GM23338 (cell line): ENCODE results near the gene ACAD9.

Source experiments
- CREB1 ChIP-seq: fragments of 250-450 bp; sonication (Bioruptor Pico); IDR thresholded peaks from 2 replicates; pipeline ENCODE4 v1.5.0; 2020; ENCODE audit warnings: low read depth, mild to moderate bottlenecking, moderate library complexity
- EZH2 ChIP-seq: fragments of 200-600 bp; sonication (generic); IDR thresholded peaks from one replicate; pipeline ENCODE4 v1.8.0; 2017; ENCODE audit warnings: antibody characterized with exemption, mild to moderate bottlenecking, low read depth; ENCODE audit not compliant: unreplicated experiment
- EZH2phosphoT487 ChIP-seq: fragments of 200-600 bp; sonication (generic); IDR thresholded peaks from one replicate; pipeline ENCODE4 v1.8.1; 2018; ENCODE audit warnings: antibody characterized with exemption; ENCODE audit not compliant: unreplicated experiment
- JUNB ChIP-seq: IDR thresholded peaks from one replicate; pipeline ENCODE4 v1.6.1; 2016; ENCODE audit warnings: antibody characterized with exemption; ENCODE audit not compliant: unreplicated experiment
- POLR2AphosphoS5 ChIP-seq: IDR thresholded peaks from 2 replicates; pipeline ENCODE4 v1.6.1; 2016; ENCODE audit warnings: antibody characterized with exemption, low read depth
- ZNF114 ChIP-seq: fragments of 250-450 bp; sonication (Bioruptor Pico); IDR thresholded peaks from 2 replicates; pipeline ENCODE4 v1.5.0; 2020; ENCODE audit warnings: mild to moderate bottlenecking, moderate library complexity
- TF ChIP-seq, protein P1 (sequence below), 2 experiments: fragments of 200-600 bp in 1 of 2; sonication (generic) in 1 of 2; conservative IDR thresholded peaks; 2 replicates each; pipeline versions ENCODE4 v1.5.1 to v1.6.1; 2016 to 2017; ENCODE audit warnings: antibody characterized with exemption in 2 of 2, low read depth in 2 of 2, mild to moderate bottlenecking in 2 of 2, moderate library complexity in 1 of 2
- TF ChIP-seq, protein P2 (sequence below): IDR thresholded peaks from one replicate; pipeline ENCODE4 v1.6.1; 2018; ENCODE audit warnings: antibody characterized with exemption; ENCODE audit not compliant: unreplicated experiment

DNA sequence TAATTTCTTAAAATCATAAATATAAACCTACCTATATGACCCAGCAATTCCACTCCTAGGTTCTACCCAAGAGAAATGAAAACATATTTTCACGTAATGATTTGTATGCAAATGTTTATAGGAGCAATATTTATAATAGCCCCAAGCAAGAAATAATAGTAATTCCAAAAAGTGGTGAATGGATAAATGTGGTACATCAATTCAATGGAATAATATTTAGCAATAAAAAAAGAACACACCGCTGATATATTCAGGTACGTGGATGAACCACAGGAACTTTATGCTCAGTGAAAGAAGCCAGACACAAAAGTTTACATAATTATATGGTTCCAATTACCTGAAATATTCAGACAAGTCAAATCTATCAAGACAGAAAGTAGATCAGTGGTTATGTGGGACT is 49.9 kb downstream of the ACAD9 start:
- TF ChIP-seq, protein P1, sequence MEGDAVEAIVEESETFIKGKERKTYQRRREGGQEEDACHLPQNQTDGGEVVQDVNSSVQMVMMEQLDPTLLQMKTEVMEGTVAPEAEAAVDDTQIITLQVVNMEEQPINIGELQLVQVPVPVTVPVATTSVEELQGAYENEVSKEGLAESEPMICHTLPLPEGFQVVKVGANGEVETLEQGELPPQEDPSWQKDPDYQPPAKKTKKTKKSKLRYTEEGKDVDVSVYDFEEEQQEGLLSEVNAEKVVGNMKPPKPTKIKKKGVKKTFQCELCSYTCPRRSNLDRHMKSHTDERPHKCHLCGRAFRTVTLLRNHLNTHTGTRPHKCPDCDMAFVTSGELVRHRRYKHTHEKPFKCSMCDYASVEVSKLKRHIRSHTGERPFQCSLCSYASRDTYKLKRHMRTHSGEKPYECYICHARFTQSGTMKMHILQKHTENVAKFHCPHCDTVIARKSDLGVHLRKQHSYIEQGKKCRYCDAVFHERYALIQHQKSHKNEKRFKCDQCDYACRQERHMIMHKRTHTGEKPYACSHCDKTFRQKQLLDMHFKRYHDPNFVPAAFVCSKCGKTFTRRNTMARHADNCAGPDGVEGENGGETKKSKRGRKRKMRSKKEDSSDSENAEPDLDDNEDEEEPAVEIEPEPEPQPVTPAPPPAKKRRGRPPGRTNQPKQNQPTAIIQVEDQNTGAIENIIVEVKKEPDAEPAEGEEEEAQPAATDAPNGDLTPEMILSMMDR (conservative IDR thresholded peaks at IDR 0.05; ENCODE audit: low read depth in 2 of 2) = no peak
- TF ChIP-seq POLR2AphosphoS5 = no peak
- TF ChIP-seq EZH2phosphoT487 = no peak
- TF ChIP-seq, protein P2, sequence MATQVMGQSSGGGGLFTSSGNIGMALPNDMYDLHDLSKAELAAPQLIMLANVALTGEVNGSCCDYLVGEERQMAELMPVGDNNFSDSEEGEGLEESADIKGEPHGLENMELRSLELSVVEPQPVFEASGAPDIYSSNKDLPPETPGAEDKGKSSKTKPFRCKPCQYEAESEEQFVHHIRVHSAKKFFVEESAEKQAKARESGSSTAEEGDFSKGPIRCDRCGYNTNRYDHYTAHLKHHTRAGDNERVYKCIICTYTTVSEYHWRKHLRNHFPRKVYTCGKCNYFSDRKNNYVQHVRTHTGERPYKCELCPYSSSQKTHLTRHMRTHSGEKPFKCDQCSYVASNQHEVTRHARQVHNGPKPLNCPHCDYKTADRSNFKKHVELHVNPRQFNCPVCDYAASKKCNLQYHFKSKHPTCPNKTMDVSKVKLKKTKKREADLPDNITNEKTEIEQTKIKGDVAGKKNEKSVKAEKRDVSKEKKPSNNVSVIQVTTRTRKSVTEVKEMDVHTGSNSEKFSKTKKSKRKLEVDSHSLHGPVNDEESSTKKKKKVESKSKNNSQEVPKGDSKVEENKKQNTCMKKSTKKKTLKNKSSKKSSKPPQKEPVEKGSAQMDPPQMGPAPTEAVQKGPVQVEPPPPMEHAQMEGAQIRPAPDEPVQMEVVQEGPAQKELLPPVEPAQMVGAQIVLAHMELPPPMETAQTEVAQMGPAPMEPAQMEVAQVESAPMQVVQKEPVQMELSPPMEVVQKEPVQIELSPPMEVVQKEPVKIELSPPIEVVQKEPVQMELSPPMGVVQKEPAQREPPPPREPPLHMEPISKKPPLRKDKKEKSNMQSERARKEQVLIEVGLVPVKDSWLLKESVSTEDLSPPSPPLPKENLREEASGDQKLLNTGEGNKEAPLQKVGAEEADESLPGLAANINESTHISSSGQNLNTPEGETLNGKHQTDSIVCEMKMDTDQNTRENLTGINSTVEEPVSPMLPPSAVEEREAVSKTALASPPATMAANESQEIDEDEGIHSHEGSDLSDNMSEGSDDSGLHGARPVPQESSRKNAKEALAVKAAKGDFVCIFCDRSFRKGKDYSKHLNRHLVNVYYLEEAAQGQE = no peak
- no peak for TF ChIP-seq JUNB
- no peak for TF ChIP-seq CREB1 (CRISPR knock-in tag)
- TF ChIP-seq ZNF114 (CRISPR knock-in tag) = no peak
- TF ChIP-seq EZH2 = no peak
